GM21825 (cell line): ENCODE measurements around the gene EIF3D.

Experiments used
- ATAC-seq: cut with Tn5 transposase; IDR thresholded peaks from one replicate; pipeline ENCODE4 v1.9.1; 2021; ENCODE audit warnings: mild to moderate bottlenecking, moderate library complexity; ENCODE audit not compliant: unreplicated experiment

EIF3D gene

GRCh38 chr22:36467946-36468345 is 61.0 kb downstream of the EIF3D start:
- no peak for ATAC-seq

DNA sequence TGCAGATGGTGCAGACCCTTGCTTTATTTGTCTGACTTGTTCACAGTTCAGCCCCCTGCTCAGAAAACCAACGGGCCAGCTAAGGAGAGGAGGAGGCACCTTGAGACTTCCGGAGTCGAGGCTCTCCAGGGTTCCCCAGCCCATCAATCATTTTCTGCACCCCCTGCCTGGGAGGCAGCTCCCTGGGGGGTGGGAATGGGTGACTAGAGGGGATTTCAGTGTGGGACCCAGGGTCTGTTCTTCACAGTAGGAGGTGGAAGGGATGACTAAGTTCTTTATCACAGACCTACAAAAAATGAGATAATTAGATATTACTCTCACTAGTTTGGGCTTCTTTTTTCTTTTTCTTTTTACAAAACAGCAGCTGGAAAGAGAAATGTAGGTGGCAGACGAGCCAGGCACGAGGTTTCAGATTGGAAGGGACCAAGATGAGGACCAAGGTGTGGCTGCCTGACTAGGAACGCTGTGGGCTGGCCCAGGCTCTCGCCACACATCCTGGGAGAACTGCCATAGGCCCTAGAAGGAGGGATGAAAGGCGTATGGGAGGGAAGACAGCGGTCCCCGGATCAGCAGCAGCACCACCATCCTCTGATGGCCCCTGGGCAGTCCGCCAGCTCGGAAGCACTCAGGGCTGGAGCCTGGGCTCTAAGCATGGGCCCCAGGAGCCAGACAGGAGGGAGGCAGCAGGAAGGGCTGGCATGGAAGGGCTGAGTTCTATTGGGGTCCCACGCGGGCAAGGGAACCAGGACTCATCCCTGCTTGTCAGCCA is 61.7 kb downstream of the EIF3D start:
- ATAC-seq = no peak

DNA sequence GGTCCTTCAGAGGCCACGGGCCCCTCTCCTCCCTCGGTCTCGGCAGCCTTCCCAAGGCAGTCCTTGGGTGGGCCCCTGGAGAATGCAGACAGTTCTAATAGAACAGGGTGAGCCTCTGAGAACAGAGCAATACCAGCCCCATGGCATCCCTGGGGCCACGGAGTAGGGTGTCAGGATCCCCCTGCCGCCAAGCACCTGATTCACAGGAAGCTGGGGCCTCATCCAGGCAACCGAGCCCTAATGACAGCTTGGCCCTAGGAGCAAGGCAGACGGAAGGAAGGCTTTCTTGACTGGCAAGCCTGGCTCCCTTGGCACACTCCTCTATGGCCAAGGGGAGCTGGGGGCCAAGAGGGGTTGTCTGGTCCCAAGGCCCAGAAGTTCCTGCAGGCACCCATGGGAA is 62.7 kb downstream of the EIF3D start:
- no peak for ATAC-seq

DNA sequence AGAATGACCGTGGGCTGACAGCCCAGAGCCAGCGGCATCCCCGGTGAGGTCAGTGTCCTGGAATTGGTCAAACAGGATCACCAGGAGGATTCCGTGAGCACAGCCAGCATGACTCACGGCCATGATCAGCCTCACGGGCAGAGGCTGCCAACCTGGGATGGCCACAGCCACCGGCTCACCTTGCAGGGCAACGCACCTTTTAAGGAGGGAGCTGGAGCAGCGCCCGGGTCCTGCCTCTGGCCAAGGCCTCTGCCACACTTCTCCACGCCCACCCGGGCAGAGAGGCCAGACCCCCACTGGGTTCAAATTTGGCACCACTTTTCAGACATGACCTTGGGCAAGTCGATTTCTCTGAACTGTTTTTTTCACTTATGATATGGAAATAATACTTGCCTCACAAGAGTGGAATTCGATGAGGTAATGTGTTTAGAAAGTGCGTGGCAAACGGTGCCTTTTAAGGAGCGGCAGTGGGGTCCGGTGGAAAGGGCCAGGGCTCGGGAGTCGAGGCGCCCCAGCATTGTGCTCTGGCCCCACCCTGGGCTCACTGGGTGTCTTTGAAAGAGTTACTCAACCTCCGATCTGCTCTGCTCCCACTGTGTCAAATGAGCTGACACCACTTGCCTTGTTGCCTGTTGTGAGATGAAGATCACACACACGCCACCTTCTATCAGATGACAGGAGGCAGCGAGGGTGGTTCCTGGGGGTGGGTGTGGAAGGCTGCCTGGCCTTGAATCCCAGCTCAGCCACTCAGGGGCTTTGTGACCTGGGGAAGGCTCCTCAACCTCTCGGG is 63.5 kb downstream of the EIF3D start:
- no peak for ATAC-seq

- ATAC-seq = no peak
These were observed 64.2 kb downstream of the EIF3D start for GRCh38 chr22:36464715-36465231.

DNA sequence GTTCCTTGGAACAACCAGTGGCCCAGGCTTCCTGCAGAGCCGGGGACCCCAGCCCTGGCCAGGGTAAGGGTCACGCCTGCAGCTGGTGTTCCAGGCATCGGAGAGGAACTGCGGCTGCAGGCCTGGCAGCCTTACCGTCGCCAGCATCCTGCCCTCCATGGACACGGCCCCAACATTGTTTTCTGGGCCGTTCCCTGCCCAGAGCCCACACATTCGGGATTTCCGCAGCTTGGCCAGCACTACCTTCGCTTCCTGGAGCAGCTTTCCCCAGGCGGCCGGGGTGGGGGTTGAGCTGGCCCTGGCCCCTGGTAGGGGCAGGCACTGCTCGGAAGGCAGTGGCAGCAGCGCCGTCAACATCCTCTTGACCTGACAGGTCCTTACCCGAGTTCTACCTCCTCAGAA is 65.2 kb downstream of the EIF3D start:
- ATAC-seq = no peak

DNA sequence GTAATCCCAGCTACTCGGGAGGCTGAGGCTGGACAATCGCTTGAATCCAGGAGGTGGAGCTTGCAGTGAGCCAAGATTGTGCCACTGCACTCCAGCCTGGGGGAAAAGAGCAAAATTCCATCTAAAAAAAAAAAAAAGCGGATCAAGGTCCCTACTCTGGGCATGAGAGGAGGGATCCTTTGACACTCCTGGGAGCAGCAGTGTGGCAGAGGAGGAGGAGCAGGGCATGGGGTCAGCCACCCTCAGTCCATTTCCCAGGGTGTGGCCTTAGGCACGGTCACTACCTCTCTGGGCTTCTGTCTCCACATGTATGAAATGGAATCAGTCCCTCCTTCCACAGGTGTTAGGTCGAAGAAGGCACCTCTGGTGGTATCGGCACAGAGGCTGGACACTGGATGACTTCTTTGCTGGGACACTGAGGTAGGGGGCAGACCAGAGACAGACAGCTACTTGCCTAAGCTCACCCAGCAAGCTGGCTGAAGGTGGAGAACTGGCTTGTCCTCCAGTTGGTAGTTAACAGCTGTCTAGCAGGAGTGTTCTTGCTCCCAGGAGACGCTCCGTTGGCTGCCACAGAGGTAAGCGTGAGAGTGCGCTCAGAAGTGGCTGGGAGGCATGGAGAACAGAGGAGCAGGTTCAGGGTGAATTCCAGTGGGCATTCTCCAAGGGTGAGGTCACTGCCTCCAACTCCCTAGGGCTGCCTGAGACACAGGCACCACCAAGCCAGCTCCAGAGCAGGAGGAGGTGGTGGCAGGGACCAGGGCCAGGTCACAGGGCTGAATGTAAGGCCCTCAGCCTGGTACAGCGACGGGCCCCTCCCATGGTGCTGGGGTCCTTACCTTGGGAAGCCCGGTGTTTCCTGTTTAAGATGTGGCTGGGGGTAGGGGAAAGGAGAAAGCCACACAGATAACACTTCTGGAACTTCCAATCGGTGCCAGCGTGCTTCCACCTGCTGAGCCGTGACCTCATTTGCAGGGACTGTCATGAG is 67.0 kb downstream of the EIF3D start:
- no peak for ATAC-seq
